Gastroesophageal sphincter (tissue), 3 donors: Measurements from ENCODE around the gene USP40.

Experiments
- EP300 ChIP-seq: sonication (generic); formaldehyde crosslinking; IDR thresholded peaks from one replicate; pipeline ENCODE4 v1.6.1; 2017; ENCODE audit warnings: antibody characterized with exemption, mild to moderate bottlenecking
- TF ChIP-seq, protein P1 (sequence below), 4 experiments: fragments of 200-600 bp in 2 of 4; fragments of 450-650 bp in 2 of 4; sonication (generic) in 1 of 4; IDR thresholded peaks; one replicate each; pipeline ENCODE4 v1.5.1; 2017 to 2019; ENCODE audit warnings: antibody characterized with exemption in 4 of 4, mild to moderate bottlenecking in 2 of 4, moderate library complexity in 2 of 4

DNA sequence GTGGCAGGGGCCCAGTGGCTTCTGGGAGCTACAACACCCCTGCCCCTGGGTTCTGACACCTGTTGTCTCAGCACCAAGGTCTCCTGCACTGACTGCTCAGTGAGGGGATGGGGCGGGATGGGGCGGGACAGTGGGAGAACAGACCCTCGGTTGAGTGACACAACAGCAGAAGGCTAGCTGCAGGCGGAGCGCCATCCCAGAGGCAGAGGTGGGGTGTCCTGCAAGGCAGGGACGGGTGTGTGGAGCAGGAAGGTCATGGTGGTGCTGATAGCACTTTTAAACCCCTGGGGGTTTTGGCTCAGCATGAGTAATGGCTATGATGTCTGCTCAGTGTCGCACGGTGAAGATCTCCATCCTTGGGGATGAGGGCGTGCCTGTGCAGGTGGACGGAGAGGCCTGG, 107.2 kb downstream of the USP40 start:
- TF ChIP-seq, protein P1, sequence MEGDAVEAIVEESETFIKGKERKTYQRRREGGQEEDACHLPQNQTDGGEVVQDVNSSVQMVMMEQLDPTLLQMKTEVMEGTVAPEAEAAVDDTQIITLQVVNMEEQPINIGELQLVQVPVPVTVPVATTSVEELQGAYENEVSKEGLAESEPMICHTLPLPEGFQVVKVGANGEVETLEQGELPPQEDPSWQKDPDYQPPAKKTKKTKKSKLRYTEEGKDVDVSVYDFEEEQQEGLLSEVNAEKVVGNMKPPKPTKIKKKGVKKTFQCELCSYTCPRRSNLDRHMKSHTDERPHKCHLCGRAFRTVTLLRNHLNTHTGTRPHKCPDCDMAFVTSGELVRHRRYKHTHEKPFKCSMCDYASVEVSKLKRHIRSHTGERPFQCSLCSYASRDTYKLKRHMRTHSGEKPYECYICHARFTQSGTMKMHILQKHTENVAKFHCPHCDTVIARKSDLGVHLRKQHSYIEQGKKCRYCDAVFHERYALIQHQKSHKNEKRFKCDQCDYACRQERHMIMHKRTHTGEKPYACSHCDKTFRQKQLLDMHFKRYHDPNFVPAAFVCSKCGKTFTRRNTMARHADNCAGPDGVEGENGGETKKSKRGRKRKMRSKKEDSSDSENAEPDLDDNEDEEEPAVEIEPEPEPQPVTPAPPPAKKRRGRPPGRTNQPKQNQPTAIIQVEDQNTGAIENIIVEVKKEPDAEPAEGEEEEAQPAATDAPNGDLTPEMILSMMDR (IDR thresholded peaks at IDR 0.05) = no peak
- no peak for TF ChIP-seq EP300
